SK-N-SH treated with all-trans-retinoic acid at 6 μM for 48 hours (cell line): ENCODE results near the gene PARD3B.

ENCODE experiments used
- ARNTL ChIP-seq: fragments of 450-650 bp; formaldehyde crosslinking; IDR thresholded peaks from 2 replicates; pipeline ENCODE4 v1.5.0; 2020; ENCODE audit warnings: low read depth, mild to moderate bottlenecking, moderate library complexity, borderline replicate concordance
- GLIS3 ChIP-seq: fragments of 250-450 bp; sonication (Bioruptor Pico); IDR thresholded peaks from 2 replicates; pipeline ENCODE4 v1.5.0; 2020; ENCODE audit warnings: mild to moderate bottlenecking, moderate library complexity
- POU6F1 ChIP-seq: fragments of 250-450 bp; sonication (Bioruptor Pico); IDR thresholded peaks from 2 replicates; pipeline ENCODE4 v1.8.0; 2021; ENCODE audit warnings: low read depth, mild to moderate bottlenecking, moderate library complexity, borderline replicate concordance
- RARB ChIP-seq: fragments of 250-450 bp; sonication (Bioruptor Pico); IDR thresholded peaks from 2 replicates; pipeline ENCODE4 v1.8.0; 2021; ENCODE audit warnings: mild to moderate bottlenecking, moderate library complexity
- TCF4 ChIP-seq: fragments of 250-450 bp; sonication (Bioruptor Pico); IDR thresholded peaks from 2 replicates; pipeline ENCODE4 v1.8.0; 2021; ENCODE audit warnings: mild to moderate bottlenecking, moderate library complexity, borderline replicate concordance
- ZFP3 ChIP-seq: fragments of 250-450 bp; sonication (Bioruptor Pico); IDR thresholded peaks from 2 replicates; pipeline ENCODE4 v1.5.0; 2020; ENCODE audit warnings: mild to moderate bottlenecking, moderate library complexity
- ZNF565 ChIP-seq: fragments of 450-650 bp; formaldehyde crosslinking; conservative IDR thresholded peaks from 2 replicates; pipeline ENCODE4 v1.5.0; 2020; ENCODE audit warnings: low read depth, mild to moderate bottlenecking, moderate library complexity
- ZNF70 ChIP-seq: fragments of 450-650 bp; formaldehyde crosslinking; IDR thresholded peaks from 2 replicates; pipeline ENCODE4 v1.5.0; 2020; ENCODE audit warnings: mild to moderate bottlenecking, moderate library complexity
- TF ChIP-seq, protein P1 (sequence below): fragments of 250-450 bp; sonication (Bioruptor Pico); IDR thresholded peaks from 2 replicates; pipeline ENCODE4 v1.5.1; 2020; ENCODE audit warnings: low read depth, mild to moderate bottlenecking, moderate library complexity
- TF ChIP-seq, protein P2 (sequence below): fragments of 250-450 bp; sonication (Bioruptor Pico); IDR thresholded peaks from 2 replicates; pipeline ENCODE4 v1.8.0; 2020; ENCODE audit warnings: mild to moderate bottlenecking, moderate library complexity, borderline replicate concordance

GRCh38 chr2:205659922-205660321 lies 1114.6 kb downstream of the PARD3B start:
- TF ChIP-seq POU6F1: no peak
- no peak for TF ChIP-seq ZNF70
- TF ChIP-seq RARB (CRISPR knock-in tag): no peak
- TF ChIP-seq, protein P1, sequence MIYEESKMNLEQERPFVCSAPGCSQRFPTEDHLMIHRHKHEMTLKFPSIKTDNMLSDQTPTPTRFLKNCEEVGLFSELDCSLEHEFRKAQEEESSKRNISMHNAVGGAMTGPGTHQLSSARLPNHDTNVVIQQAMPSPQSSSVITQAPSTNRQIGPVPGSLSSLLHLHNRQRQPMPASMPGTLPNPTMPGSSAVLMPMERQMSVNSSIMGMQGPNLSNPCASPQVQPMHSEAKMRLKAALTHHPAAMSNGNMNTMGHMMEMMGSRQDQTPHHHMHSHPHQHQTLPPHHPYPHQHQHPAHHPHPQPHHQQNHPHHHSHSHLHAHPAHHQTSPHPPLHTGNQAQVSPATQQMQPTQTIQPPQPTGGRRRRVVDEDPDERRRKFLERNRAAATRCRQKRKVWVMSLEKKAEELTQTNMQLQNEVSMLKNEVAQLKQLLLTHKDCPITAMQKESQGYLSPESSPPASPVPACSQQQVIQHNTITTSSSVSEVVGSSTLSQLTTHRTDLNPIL (CRISPR knock-in tag): no peak
- no peak for TF ChIP-seq ARNTL (CRISPR knock-in tag)
- TF ChIP-seq, protein P2, sequence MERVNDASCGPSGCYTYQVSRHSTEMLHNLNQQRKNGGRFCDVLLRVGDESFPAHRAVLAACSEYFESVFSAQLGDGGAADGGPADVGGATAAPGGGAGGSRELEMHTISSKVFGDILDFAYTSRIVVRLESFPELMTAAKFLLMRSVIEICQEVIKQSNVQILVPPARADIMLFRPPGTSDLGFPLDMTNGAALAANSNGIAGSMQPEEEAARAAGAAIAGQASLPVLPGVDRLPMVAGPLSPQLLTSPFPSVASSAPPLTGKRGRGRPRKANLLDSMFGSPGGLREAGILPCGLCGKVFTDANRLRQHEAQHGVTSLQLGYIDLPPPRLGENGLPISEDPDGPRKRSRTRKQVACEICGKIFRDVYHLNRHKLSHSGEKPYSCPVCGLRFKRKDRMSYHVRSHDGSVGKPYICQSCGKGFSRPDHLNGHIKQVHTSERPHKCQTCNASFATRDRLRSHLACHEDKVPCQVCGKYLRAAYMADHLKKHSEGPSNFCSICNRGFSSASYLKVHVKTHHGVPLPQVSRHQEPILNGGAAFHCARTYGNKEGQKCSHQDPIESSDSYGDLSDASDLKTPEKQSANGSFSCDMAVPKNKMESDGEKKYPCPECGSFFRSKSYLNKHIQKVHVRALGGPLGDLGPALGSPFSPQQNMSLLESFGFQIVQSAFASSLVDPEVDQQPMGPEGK: no peak
- no peak for TF ChIP-seq TCF4 (CRISPR knock-in tag)
- TF ChIP-seq ZFP3: no peak
- no peak for TF ChIP-seq ZNF565 (CRISPR knock-in tag)
- no peak for TF ChIP-seq GLIS3
